Measurements from ENCODE around the gene HIF1A.
"Not testable (repeated sequence)": the region's sequence is repeated elsewhere in the genome, so short reads cannot be mapped to it uniquely, and the experiment has no call there.

HIF1A gene

DNA sequence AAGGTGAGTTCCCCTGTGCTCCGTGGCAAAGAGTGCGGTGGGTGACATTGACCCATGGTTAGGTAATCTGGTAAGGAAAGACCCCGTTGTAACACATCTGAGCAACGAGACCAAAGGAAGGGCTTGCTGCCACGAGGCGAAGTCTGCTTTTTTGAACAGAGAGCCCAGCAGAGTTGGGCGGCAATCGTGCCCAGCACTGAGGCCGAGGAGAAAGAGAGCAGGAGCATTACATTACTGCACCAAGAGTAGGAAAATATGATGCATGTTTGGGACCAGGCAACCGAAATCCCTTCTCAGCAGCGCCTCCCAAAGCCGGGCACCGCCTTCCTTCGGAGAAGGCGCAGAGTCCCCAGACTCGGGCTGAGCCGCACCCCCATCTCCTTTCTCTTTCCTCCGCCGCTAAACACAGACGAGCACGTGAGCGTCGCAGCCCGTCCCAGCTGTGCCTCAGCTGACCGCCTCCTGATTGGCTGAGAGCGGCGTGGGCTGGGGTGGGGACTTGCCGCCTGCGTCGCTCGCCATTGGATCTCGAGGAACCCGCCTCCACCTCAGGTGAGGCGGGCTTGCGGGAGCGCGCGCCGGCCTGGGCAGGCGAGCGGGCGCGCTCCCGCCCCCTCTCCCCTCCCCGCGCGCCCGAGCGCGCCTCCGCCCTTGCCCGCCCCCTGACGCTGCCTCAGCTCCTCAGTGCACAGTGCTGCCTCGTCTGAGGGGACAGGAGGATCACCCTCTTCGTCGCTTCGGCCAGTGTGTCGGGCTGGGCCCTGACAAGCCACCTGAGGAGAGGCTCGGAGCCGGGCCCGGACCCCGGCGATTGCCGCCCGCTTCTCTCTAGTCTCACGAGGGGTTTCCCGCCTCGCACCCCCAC, at the start of gene HIF1A:
TSS of gene HIF1A (plus strand) at position 684 of the 865 bp plus-strand sequence. CDS start 292 bp downstream, outside the sequence.
- in situ Hi-C loops (cut with MboI; ENCODE audit: low pct_unique_long_range_greater_than_20kb, low sequenced_read_pairs): no loop called here
- DNase-seq: peak; percentile 98

DNA sequence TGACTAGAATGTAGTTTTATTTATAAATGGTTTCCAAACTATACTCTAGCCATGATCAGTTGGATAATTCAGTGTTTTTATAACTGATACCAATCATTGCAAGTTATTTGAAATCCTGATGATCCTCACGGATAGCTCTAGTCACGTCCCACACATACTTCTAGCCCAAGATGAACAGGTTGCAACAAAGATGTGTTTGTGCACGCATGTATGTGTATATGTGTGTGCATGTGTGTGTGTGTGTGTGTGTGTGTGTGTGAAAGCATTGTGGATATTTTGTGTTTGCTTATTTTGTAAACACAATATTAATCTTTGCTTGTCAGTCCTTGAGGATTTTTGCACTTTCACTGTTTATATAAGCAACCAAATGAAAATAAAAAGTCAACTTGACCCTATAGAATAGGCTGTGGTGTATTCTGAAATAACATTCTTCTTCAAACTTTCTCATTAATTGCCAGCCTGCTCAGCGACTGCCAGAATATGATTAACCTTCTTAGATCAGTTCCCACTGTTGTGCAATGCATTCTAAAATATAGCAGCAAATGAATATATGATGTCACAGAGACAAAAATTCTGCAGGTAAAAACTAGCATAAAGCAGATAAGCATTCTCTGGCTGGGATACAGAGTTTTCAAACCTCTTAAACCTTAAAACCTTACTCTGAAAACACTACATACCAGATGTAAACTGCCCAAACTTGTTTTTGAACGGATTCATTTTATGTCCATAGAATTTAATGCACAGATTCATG, 48.8 kb upstream of the HIF1A start:
- no peak for DNase-seq
- in situ Hi-C loops (cut with MboI; ENCODE audit: low pct_unique_long_range_greater_than_20kb, low sequenced_read_pairs): no loop called here

- in situ Hi-C loops (cut with MboI; ENCODE audit: low pct_unique_long_range_greater_than_20kb, low sequenced_read_pairs): no loop called here
Observed at GRCh38 chr14:61647704-61648103, 47.6 kb upstream of the HIF1A start.

GRCh38 chr14:61648377-61648776, 46.9 kb upstream of the HIF1A start:
- in situ Hi-C loops (cut with MboI; ENCODE audit: low pct_unique_long_range_greater_than_20kb, low sequenced_read_pairs): no loop called here
- no peak for DNase-seq

More at GRCh38 chr14:61647704-61648103, 47.6 kb upstream of the HIF1A start:
- DNase-seq: no peak

DNA sequence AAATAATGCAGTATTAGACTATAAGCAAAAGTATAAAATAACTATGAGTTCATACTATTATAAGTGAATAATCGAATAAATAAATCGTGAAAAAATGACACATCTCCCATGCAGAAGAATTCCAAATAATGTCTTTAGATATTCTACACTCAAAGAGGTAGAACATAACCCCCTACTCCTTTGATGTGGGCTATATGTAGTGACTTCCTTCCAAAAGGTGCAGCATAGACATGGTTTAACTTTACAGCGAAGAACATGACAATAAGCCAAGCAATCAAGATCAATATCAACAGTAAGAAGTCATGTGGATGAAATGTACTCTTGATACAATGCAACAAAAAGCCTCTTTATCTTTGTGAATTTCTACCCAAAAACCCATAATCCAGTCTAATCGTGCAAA, 46.0 kb upstream of the HIF1A start:
- DNase-seq: no peak
- in situ Hi-C loops (cut with MboI; ENCODE audit: low pct_unique_long_range_greater_than_20kb, low sequenced_read_pairs): no loop called here

GRCh38 chr14:61651355-61651754, 44.0 kb upstream of the HIF1A start:
- no peak for DNase-seq
- in situ Hi-C loops (cut with MboI; ENCODE audit: low pct_unique_long_range_greater_than_20kb, low sequenced_read_pairs): no loop called here

- in situ Hi-C loops (cut with MboI; ENCODE audit: low pct_unique_long_range_greater_than_20kb, low sequenced_read_pairs): no loop called here
- DNase-seq: no peak
Observed at GRCh38 chr14:61652526-61653262, 42.6 kb upstream of the HIF1A start.

DNA sequence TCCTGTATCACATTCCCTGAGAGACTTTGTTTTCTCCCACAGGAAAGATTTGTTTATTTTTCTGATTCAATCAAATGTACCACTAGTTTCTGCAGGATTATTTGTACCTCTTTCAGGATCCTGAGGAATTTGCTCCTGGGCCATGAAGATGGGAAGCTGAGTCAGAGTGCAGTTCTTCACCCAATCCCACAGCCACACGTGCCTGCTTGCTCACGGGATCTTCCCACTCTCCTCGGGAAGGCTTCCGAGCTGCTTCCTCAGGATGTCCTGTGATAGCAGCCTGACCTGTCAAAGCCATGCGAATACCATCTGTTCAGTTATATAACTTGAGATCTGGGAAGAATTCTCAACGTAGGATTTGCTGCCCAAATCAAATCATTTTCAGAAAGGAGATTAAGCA, 41.8 kb upstream of the HIF1A start:
- DNase-seq: no peak
- in situ Hi-C loops (cut with MboI; ENCODE audit: low pct_unique_long_range_greater_than_20kb, low sequenced_read_pairs): no loop called here

DNA sequence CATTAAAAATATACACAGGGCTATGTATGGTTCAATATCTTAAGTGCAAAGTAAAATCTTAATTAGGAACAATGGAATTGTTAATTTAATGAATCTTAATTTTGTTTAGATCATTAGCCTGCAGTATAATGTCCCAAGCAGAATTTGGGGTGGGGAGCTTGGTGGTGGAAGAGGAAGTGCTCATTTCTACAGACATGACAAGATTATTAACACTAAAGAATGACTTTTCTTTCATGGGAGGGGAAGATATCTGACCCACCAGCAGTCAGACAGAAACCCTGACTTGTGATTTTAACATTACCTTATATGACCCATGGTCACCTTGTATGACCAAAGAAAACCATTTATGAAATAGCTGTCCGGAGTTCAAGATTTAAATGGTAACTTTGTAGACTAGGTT, 41.3 kb upstream of the HIF1A start:
- DNase-seq: no peak
- in situ Hi-C loops (cut with MboI; ENCODE audit: low pct_unique_long_range_greater_than_20kb, low sequenced_read_pairs): no loop called here

DNA sequence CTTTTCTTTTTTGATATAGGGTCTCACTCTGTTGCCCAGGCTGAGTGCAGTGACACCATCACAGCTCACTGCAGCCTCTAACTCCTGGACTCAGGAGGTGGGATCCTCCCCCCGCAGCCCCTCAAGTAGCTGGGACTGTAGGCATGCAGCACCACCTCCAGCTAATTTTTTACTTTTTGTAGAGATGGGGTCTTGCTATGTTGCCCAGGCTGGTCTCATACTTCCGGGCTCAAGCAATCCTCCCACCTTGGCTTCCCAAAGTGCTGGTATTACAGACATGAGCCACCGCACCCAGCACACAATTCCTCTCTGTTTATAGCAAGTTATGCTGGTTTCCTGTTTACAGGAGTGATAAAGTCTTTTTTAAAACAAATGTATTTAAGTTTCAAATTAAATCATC, 39.5 kb upstream of the HIF1A start:
- in situ Hi-C loops (cut with MboI; ENCODE audit: low pct_unique_long_range_greater_than_20kb, low sequenced_read_pairs): no loop called here
- DNase-seq: no peak

- in situ Hi-C loops (cut with MboI; ENCODE audit: low pct_unique_long_range_greater_than_20kb, low sequenced_read_pairs): no loop called here
- DNase-seq: no peak
Observed at GRCh38 chr14:61656341-61656740, 39.0 kb upstream of the HIF1A start.

DNA sequence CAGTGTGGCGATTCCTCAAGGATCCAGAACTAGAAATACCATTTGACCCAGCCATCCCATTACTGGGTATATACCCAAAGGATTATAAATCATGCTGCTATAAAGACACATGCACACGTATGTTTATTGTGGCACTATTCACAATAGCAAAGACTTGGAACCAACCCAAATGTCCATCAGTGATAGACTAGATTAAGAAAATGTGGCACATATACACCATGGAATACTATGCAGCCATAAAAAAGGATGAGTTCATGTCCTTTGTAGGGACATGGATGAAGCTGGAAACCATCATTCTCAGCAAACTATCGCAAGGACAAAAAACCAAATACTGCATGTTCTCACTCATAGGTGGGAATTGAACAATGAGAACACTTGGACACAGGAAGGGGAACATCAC, 37.2 kb upstream of the HIF1A start:
- DNase-seq; in situ Hi-C loops (cut with MboI; ENCODE audit: low pct_unique_long_range_greater_than_20kb, low sequenced_read_pairs): not testable (repeated sequence)

DNA sequence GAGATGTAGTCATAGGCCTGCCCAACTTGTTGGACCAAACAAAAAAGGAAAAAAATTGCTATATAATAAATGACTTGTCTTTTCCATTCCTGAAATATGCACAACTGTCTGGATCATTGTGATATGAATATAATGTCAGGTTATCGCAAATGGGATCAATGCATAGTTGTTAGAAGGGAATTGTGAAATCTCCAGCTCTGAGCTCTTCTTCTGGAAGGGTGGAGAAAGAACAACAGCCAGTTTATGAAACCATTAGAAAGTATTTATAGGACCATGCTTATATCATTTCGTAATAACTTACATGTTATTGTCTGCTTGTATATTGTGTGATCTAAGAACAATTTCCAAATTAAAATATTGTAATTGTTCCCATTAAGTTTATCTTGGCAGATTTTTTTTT, 35.7 kb upstream of the HIF1A start:
- DNase-seq: no peak
- in situ Hi-C loops (cut with MboI; ENCODE audit: low pct_unique_long_range_greater_than_20kb, low sequenced_read_pairs): no loop called here

DNA sequence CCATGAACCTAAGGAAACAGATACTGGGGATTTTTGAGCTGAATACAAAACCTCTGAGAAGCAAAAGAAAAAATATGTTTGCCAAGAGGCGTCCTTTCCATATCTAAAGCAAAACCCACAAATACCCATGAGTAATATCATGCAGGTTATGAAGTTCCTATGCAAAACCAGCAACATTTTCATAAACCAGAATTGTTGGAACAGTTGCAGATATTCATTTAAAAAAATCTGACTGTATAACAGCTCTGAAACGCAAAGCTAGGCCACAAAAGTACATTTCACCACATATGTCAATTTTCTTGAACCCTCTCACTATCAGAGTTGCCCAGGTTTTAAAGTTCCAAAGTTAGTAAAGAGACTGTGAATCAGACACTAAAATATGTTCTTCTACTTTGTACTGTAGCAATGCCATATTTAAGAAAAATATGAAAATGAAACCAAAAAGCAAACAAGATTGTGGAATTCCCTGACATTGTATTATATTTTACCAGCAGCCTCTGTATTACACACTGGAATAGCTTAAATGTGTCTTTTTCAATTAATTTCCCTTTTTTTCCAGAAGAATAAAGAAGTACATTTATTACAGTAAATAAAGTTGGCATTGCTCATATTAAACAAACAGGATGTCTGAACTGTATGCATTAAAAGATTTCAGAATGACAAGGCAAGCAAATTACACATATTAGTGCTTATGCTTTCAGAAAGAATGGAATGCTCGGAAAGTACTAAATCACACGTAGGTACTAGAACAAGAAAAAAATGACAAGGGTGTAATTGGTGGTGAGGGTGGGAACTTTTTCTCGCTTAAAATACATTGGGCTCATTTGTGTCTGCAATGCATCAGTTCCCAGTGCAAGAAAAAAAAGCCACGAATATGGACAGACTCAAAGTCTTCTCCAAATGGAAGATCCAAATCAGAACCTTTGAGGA, 33.6 kb upstream of the HIF1A start:
- in situ Hi-C loops (cut with MboI; ENCODE audit: low pct_unique_long_range_greater_than_20kb, low sequenced_read_pairs): no loop called here
- DNase-seq: no peak

GRCh38 chr14:61662437-61663311, 32.6 kb upstream of the HIF1A start:
- DNase-seq: peak; percentile 70
- in situ Hi-C loops (cut with MboI; ENCODE audit: low pct_unique_long_range_greater_than_20kb, low sequenced_read_pairs): no loop called here

GRCh38 chr14:61663312-61663979, 31.9 kb upstream of the HIF1A start:
- DNase-seq: peak; percentile 88
- in situ Hi-C loops (cut with MboI; ENCODE audit: low pct_unique_long_range_greater_than_20kb, low sequenced_read_pairs): no loop called here

- DNase-seq: peak; percentile 29
- in situ Hi-C loops (cut with MboI; ENCODE audit: low pct_unique_long_range_greater_than_20kb, low sequenced_read_pairs): no loop called here
Observed at GRCh38 chr14:61668282-61668681, 27.0 kb upstream of the HIF1A start.

All from KBM-7 (cell line).